ENCODE results near the gene SULF2. TPM values are rescaled to one million over a fixed set of nuclear protein-coding genes. Genes with fewer than 3 reads are reported as not detected.

Gene SULF2
- total RNA-seq, 1 donor from 2014 or later: 1.3 TPM

- Mint-ChIP-seq H3K4me3 (no peak overlapping the region), H3K27me3 (peaks cover 5% of the 10 kb centered on the region), H3K36me3 (ENCODE audit: low read depth) (no peaks in the 10 kb centered on the region), H3K9me3 (no peaks in the 10 kb centered on the region), H3K4me1 (no peaks in the 10 kb centered on the region), H3K27ac (no peak overlapping the region)
- no peak for DNase-seq
- intact Hi-C loops (cut with micrococcal nuclease): no loop called here
These were observed 30.2 kb downstream of the SULF2 start for GRCh38 chr20:47754946-47755652.

GRCh38 chr20:47754388-47754715 lies 30.9 kb downstream of the SULF2 start:
- Mint-ChIP-seq H3K9me3 (no peaks in the 10 kb centered on the region), H3K27me3 (peaks cover 6% of the 10 kb centered on the region), H3K36me3 (ENCODE audit: low read depth) (no peaks in the 10 kb centered on the region), H3K4me3 (no peak overlapping the region), H3K4me1 (no peaks in the 10 kb centered on the region), H3K27ac (no peak overlapping the region)
- intact Hi-C loops (cut with micrococcal nuclease): no loop called here
- DNase-seq: no peak

- intact Hi-C loops (cut with micrococcal nuclease): no loop called here
- Mint-ChIP-seq H3K36me3 (ENCODE audit: low read depth) (no peaks in the 10 kb centered on the region), H3K9me3 (no peaks in the 10 kb centered on the region), H3K4me3 (no peak overlapping the region), H3K27me3 (peaks cover 7% of the 10 kb centered on the region), H3K4me1 (peaks cover 5% of the 10 kb centered on the region), H3K27ac (no peak overlapping the region)
- no peak for DNase-seq
These were observed 31.5 kb downstream of the SULF2 start for GRCh38 chr20:47753576-47754387.

- intact Hi-C loops (cut with micrococcal nuclease): no loop called here
- DNase-seq: no peak
- H3K27ac Mint-ChIP-seq: no peak overlapping the region
- H3K36me3 Mint-ChIP-seq (ENCODE audit: low read depth): no peaks in the 10 kb centered on the region
- no peaks in the 10 kb centered on the region for H3K9me3 Mint-ChIP-seq
- peaks cover 14% of the 10 kb centered on the region for H3K27me3 Mint-ChIP-seq
- no peak overlapping the region for H3K4me3 Mint-ChIP-seq
- H3K4me1 Mint-ChIP-seq: peaks cover 12% of the 10 kb centered on the region
These were observed 33.8 kb downstream of the SULF2 start for GRCh38 chr20:47751449-47751848.

GRCh38 chr20:47749339-47749738 lies 35.9 kb downstream of the SULF2 start:
- peaks cover 12% of the 10 kb centered on the region for H3K4me1 Mint-ChIP-seq
- no peaks in the 10 kb centered on the region for H3K36me3 Mint-ChIP-seq (ENCODE audit: low read depth)
- no peak for DNase-seq
- no peaks in the 10 kb centered on the region for H3K9me3 Mint-ChIP-seq
- H3K4me3 Mint-ChIP-seq: no peak overlapping the region
- peaks cover 13% of the 10 kb centered on the region for H3K27me3 Mint-ChIP-seq
- intact Hi-C loops (cut with micrococcal nuclease): no loop called here
- no peak overlapping the region for H3K27ac Mint-ChIP-seq

GRCh38 chr20:47748823-47749222 lies 36.5 kb downstream of the SULF2 start:
- Mint-ChIP-seq H3K9me3 (no peaks in the 10 kb centered on the region), H3K27ac (no peak overlapping the region), H3K4me1 (peaks cover 12% of the 10 kb centered on the region), H3K4me3 (peak overlapping the region; percentile 4), H3K27me3 (peaks cover 13% of the 10 kb centered on the region), H3K36me3 (ENCODE audit: low read depth) (no peaks in the 10 kb centered on the region)
- intact Hi-C loops (cut with micrococcal nuclease): no loop called here
- peak; percentile 59 for DNase-seq

- peaks cover 12% of the 10 kb centered on the region for H3K4me1 Mint-ChIP-seq
- DNase-seq: no peak
- no peak overlapping the region for H3K27ac Mint-ChIP-seq
- peaks cover 15% of the 10 kb centered on the region for H3K27me3 Mint-ChIP-seq
- intact Hi-C loops (cut with micrococcal nuclease): no loop called here
- H3K36me3 Mint-ChIP-seq (ENCODE audit: low read depth): no peaks in the 10 kb centered on the region
- no peak overlapping the region for H3K4me3 Mint-ChIP-seq
- no peaks in the 10 kb centered on the region for H3K9me3 Mint-ChIP-seq
These were observed 37.2 kb downstream of the SULF2 start for GRCh38 chr20:47748069-47748468.

- no peaks in the 10 kb centered on the region for H3K36me3 Mint-ChIP-seq (ENCODE audit: low read depth)
- H3K27ac Mint-ChIP-seq: no peak overlapping the region
- intact Hi-C loops (cut with micrococcal nuclease): no loop called here
- no peak for DNase-seq
- no peaks in the 10 kb centered on the region for H3K9me3 Mint-ChIP-seq
- peaks cover 12% of the 10 kb centered on the region for H3K4me1 Mint-ChIP-seq
- H3K4me3 Mint-ChIP-seq: no peak overlapping the region
- H3K27me3 Mint-ChIP-seq: peaks cover 15% of the 10 kb centered on the region
These were observed 37.6 kb downstream of the SULF2 start for GRCh38 chr20:47747669-47748031.

GRCh38 chr20:47744803-47745202 lies 40.5 kb downstream of the SULF2 start:
- Mint-ChIP-seq H3K27ac (no peak overlapping the region), H3K9me3 (no peaks in the 10 kb centered on the region), H3K4me1 (peaks cover 12% of the 10 kb centered on the region), H3K27me3 (peaks cover 13% of the 10 kb centered on the region), H3K4me3 (no peak overlapping the region), H3K36me3 (ENCODE audit: low read depth) (no peaks in the 10 kb centered on the region)
- intact Hi-C loops (cut with micrococcal nuclease): no loop called here
- DNase-seq: no peak

GRCh38 chr20:47743671-47744070 lies 41.6 kb downstream of the SULF2 start:
- no peak for DNase-seq
- Mint-ChIP-seq H3K27me3 (peaks cover 11% of the 10 kb centered on the region), H3K4me1 (peaks cover 6% of the 10 kb centered on the region), H3K4me3 (no peak overlapping the region), H3K36me3 (ENCODE audit: low read depth) (no peaks in the 10 kb centered on the region), H3K27ac (no peak overlapping the region), H3K9me3 (no peaks in the 10 kb centered on the region)
- intact Hi-C loops (cut with micrococcal nuclease): no loop called here

- H3K27me3 Mint-ChIP-seq: peaks cover 5% of the 10 kb centered on the region
- no peak overlapping the region for H3K4me3 Mint-ChIP-seq
- no peaks in the 10 kb centered on the region for H3K36me3 Mint-ChIP-seq (ENCODE audit: low read depth)
- H3K9me3 Mint-ChIP-seq: no peaks in the 10 kb centered on the region
- DNase-seq: no peak
- H3K27ac Mint-ChIP-seq: no peak overlapping the region
- intact Hi-C loops (cut with micrococcal nuclease): no loop called here
- H3K4me1 Mint-ChIP-seq: no peaks in the 10 kb centered on the region
These were observed 43.3 kb downstream of the SULF2 start for GRCh38 chr20:47741669-47742608.

- Mint-ChIP-seq H3K27ac (no peak overlapping the region), H3K27me3 (peaks cover 4% of the 10 kb centered on the region), H3K9me3 (no peaks in the 10 kb centered on the region), H3K36me3 (ENCODE audit: low read depth) (no peaks in the 10 kb centered on the region), H3K4me3 (no peak overlapping the region), H3K4me1 (no peaks in the 10 kb centered on the region)
- DNase-seq: no peak
- intact Hi-C loops (cut with micrococcal nuclease): no loop called here
These were observed 44.5 kb downstream of the SULF2 start for GRCh38 chr20:47740862-47741184.

- Mint-ChIP-seq H3K36me3 (ENCODE audit: low read depth) (no peaks in the 10 kb centered on the region), H3K4me3 (no peak overlapping the region), H3K27me3 (peaks cover 4% of the 10 kb centered on the region), H3K27ac (no peak overlapping the region), H3K9me3 (no peaks in the 10 kb centered on the region), H3K4me1 (no peaks in the 10 kb centered on the region)
- no peak for DNase-seq
- intact Hi-C loops (cut with micrococcal nuclease): no loop called here
These were observed 45.0 kb downstream of the SULF2 start for GRCh38 chr20:47740121-47740861.

Measured in activated CD4-positive, alpha-beta T cell treated with anti-CD3 and anti-CD28 coated beads, Interleukin-2, amount 10 ng/mL, durations not matched to agents 24 days and 14 days (primary cell).